ENCODE measurements around the gene CISTR. TPM values are rescaled to one million over a fixed set of nuclear protein-coding genes. Genes with fewer than 3 reads are reported as not detected.

CISTR gene
- total RNA-seq, 2 experiments from 2014 or later: not detected

GRCh38 chr12:53699678-53700025 is 52.1 kb downstream of the CISTR start:
- H3K4me1 Mint-ChIP-seq: peaks cover 21% of the 10 kb centered on the region
- H3K4me3 Mint-ChIP-seq: no peak overlapping the region
- DNase-seq (no peak), ATAC-seq (no peak)
- H3K9me3 Mint-ChIP-seq (ENCODE audit: low read depth): no peaks in the 10 kb centered on the region
- peaks cover 96% of the 10 kb centered on the region for H3K27me3 Mint-ChIP-seq
- no peak overlapping the region for H3K27ac Mint-ChIP-seq
- H3K36me3 Mint-ChIP-seq: no peaks in the 10 kb centered on the region
- CTCF ChIA-PET: interaction anchor here (0.6 to 10.5 kb wide), 9 partner anchors 9 to 157 kb away, joined by 3 to 176 read pairs (median 4); partner anchors contain the start of gene ATP5MC2

- no peaks in the 10 kb centered on the region for H3K9me3 Mint-ChIP-seq (ENCODE audit: low read depth)
- no peaks in the 10 kb centered on the region for H3K36me3 Mint-ChIP-seq
- CTCF ChIA-PET: interaction anchor here (0.7 to 10.5 kb wide), 9 partner anchors 13 to 156 kb away, joined by 3 to 176 read pairs (median 4); partner anchors contain the start of gene ATP5MC2
Observed at GRCh38 chr12:53698948-53699677, 52.7 kb downstream of the CISTR start.

GRCh38 chr12:53696655-53697331 is 55.0 kb downstream of the CISTR start:
- ATAC-seq: no peak
- no peak for DNase-seq
- no peak overlapping the region for H3K4me3 Mint-ChIP-seq
- peaks cover 26% of the 10 kb centered on the region for H3K4me1 Mint-ChIP-seq
- H3K27ac Mint-ChIP-seq: no peak overlapping the region
- H3K27me3 Mint-ChIP-seq: peaks cover 80% of the 10 kb centered on the region
- no peaks in the 10 kb centered on the region for H3K36me3 Mint-ChIP-seq
- no peaks in the 10 kb centered on the region for H3K9me3 Mint-ChIP-seq (ENCODE audit: low read depth)
- CTCF ChIA-PET: interaction anchor here (0.8 to 10.5 kb wide), 4 partner anchors 21 to 72 kb away, joined by 3 to 176 read pairs (median 3); partner anchors contain the start of gene ATP5MC2

More at GRCh38 chr12:53698948-53699677, 52.7 kb downstream of the CISTR start:
- Mint-ChIP-seq H3K4me3 (no peak overlapping the region), H3K27ac (no peak overlapping the region), H3K27me3 (peaks cover 96% of the 10 kb centered on the region), H3K4me1 (peaks cover 26% of the 10 kb centered on the region)
- DNase-seq (no peak), ATAC-seq (no peak)

Other genes with a start within 250 kb of the CISTR start
- gene NPFF, start 244.5 kb downstream of the CISTR start, total RNA-seq: not detected
- gene ATF7, start 125.6 kb downstream of the CISTR start, total RNA-seq: 10 to 100 TPM; 24.6 to 33.8 TPM
- 100 to 1,000 TPM; 253 to 333 TPM for gene ATP5MC2, start 75.9 kb downstream of the CISTR start, total RNA-seq
- gene CALCOCO1, start 24.5 kb downstream of the CISTR start, total RNA-seq: 10 to 100 TPM; 39.0 to 40.0 TPM
- not detected for gene HOXC13, start 186.9 kb upstream of the CISTR start, total RNA-seq
- not detected for gene HOXC12, start 202.9 kb upstream of the CISTR start, total RNA-seq
- gene HOXC11, start 221.1 kb upstream of the CISTR start, total RNA-seq: not detected
- not detected for gene HOTAIR, start 223.0 kb upstream of the CISTR start, total RNA-seq
- gene HOXC10, start 233.2 kb upstream of the CISTR start, total RNA-seq: not detected
- gene HOXC9, start 248.2 kb upstream of the CISTR start, total RNA-seq: not detected